Epithelial cell of proximal tubule (primary cell): ENCODE measurements around the gene MPZL1. TPM values are rescaled to one million over a fixed set of nuclear protein-coding genes. Genes with fewer than 3 reads are reported as not detected.

Experiments used
- DNase-seq: peaks from one replicate; pipeline ENCODE4 v3.0.0-alpha.2; 2011; ENCODE audit warnings: low read depth
- H3K4me3 ChIP-seq: 2 replicates; pipeline ENCODE4 v1.5.1; 2011; ENCODE audit warnings: low read depth, mild to moderate bottlenecking, low read length
- CTCF ChIP-seq: conservative IDR thresholded peaks from 2 replicates; pipeline ENCODE4 v1.5.1; 2012; ENCODE audit warnings: low read depth, mild to moderate bottlenecking, low read length
- total RNA-seq: library from RNA; depleted of rRNA; stranded (reverse); fragments of >200 nt; gene quantifications from 2 replicates; pipeline ENCODE4 v1.2.3, GENCODE V29; 2015

The MPZL1 gene
- total RNA-seq, 1 donor from 2014 or later: 43.0 TPM

GRCh38 chr1:167789501-167789900, 67.7 kb downstream of the MPZL1 start:
- H3K4me3 ChIP-seq: no peak overlapping the region
- no peak for TF ChIP-seq CTCF
- no peak for DNase-seq

GRCh38 chr1:167790117-167790516, 68.3 kb downstream of the MPZL1 start:
- DNase-seq: no peak
- no peak for TF ChIP-seq CTCF
- H3K4me3 ChIP-seq: no peak overlapping the region

- TF ChIP-seq CTCF: peak; percentile 15
- DNase-seq: peak; percentile 70
- no peak overlapping the region for H3K4me3 ChIP-seq
These were observed 69.8 kb downstream of the MPZL1 start for GRCh38 chr1:167791281-167792187.

DNA sequence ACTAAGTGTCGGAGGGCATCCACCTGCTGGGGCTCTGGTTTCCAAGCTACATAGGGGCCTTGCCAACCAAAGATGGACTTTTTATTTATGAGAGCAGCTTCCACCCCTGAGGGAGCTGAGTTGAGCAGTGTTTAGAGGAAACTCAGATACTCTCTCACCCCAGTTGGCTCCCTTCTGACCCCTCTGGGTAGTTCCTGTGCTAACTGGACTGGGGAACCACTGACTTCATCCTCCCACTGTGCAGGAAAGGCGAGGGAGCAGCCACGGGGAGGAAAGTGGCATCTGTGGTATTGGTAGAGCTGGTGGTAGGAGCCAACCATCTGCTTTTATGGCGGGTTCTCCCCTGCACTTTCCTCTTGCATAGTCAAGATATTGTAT, 70.4 kb downstream of the MPZL1 start:
- H3K4me3 ChIP-seq: no peak overlapping the region
- no peak for DNase-seq
- no peak for TF ChIP-seq CTCF

- no peak for TF ChIP-seq CTCF
- DNase-seq: no peak
- H3K4me3 ChIP-seq: no peak overlapping the region
These were observed 72.3 kb downstream of the MPZL1 start for GRCh38 chr1:167794043-167794442.

GRCh38 chr1:167795810-167796740, 74.3 kb downstream of the MPZL1 start:
- H3K4me3 ChIP-seq: no peak overlapping the region
- DNase-seq: no peak
- no peak for TF ChIP-seq CTCF
